HG03159 (cell line): ENCODE results near the gene TMEM127.
A peak's percentile ranks its signal among the peaks of the same experiment; 100 is the strongest.
"Not testable (repeated sequence)": the region's sequence is repeated elsewhere in the genome, so short reads cannot be mapped to it uniquely, and the experiment has no call there.

Source experiments
- ATAC-seq: cut with Tn5 transposase; IDR thresholded peaks from one replicate; pipeline ENCODE4 v1.9.1; 2021; ENCODE audit warnings: mild to moderate bottlenecking, moderate library complexity; ENCODE audit not compliant: unreplicated experiment

TMEM127 gene

GRCh38 chr2:96265840-96266679, at the start of gene TMEM127, which contains the start of gene CIAO1:
TSS of gene TMEM127 (minus strand) at chr2:96265997. CDS start at chr2:96265381, 616 bp downstream.
TSS of gene CIAO1 (plus strand) at chr2:96266225. CDS start at chr2:96266351, 126 bp downstream.
- peak; percentile 90 for ATAC-seq

GRCh38 chr2:96315005-96315399, 49.2 kb upstream of the TMEM127 start:
- ATAC-seq: no peak

- no peak for ATAC-seq
Observed at GRCh38 chr2:96308248-96308647, 42.5 kb upstream of the TMEM127 start.

- ATAC-seq: no peak
Observed at GRCh38 chr2:96306370-96306769, 40.6 kb upstream of the TMEM127 start.

- ATAC-seq: no peak
Observed at GRCh38 chr2:96305979-96306308, 40.1 kb upstream of the TMEM127 start.

GRCh38 chr2:96305091-96305978, 39.5 kb upstream of the TMEM127 start, which contains the start of gene SNRNP200:
TSS of gene SNRNP200 (minus strand) at chr2:96305546. CDS start at chr2:96305437, 109 bp downstream.
- ATAC-seq: peak; percentile 95

- ATAC-seq: no peak
Observed at GRCh38 chr2:96304606-96305005, 38.8 kb upstream of the TMEM127 start.

- no peak for ATAC-seq
Observed at GRCh38 chr2:96301865-96302264, 36.1 kb upstream of the TMEM127 start.

GRCh38 chr2:96296925-96297324, 31.1 kb upstream of the TMEM127 start:
- ATAC-seq: no peak

- ATAC-seq: not testable (repeated sequence)
Observed at GRCh38 chr2:96294271-96294670, 28.5 kb upstream of the TMEM127 start.

GRCh38 chr2:96291751-96292150, 26.0 kb upstream of the TMEM127 start:
- no peak for ATAC-seq

- ATAC-seq: no peak
Observed at GRCh38 chr2:96287273-96287856, 21.6 kb upstream of the TMEM127 start.

GRCh38 chr2:96276787-96277499, 11.1 kb upstream of the TMEM127 start:
- ATAC-seq: no peak

GRCh38 chr2:96274355-96275056, 8.7 kb upstream of the TMEM127 start:
- no peak for ATAC-seq

- ATAC-seq: no peak
Observed at GRCh38 chr2:96273763-96274162, 8.0 kb upstream of the TMEM127 start.

- ATAC-seq: no peak
Observed at GRCh38 chr2:96271995-96272394, 6.2 kb upstream of the TMEM127 start.

- ATAC-seq: no peak
Observed at GRCh38 chr2:96267159-96267971, 1.6 kb upstream of the TMEM127 start.

GRCh38 chr2:96265349-96265839, 403 bp downstream of the TMEM127 start:
- ATAC-seq: peak; percentile 19
